ENCODE measurements around the gene KCNK4. TPM values are rescaled to one million over a fixed set of nuclear protein-coding genes. Genes with fewer than 3 reads are reported as not detected.

Gene KCNK4
- total RNA-seq, 1 donor from 2014 or later: not detected

GRCh38 chr11:64299847-64300648 lies 8.9 kb downstream of the KCNK4 start, which contains the start of gene CATSPERZ:
Gene CATSPERZ, plus strand, starts transcription at chr11:64300358. Its CDS starts 53 bp downstream, at chr11:64300411.
- no peak for TF ChIP-seq CTCF (IDR thresholded peaks at IDR 0.05)
- DNase-seq (ENCODE audit: low spot score in 2 of 2): peak in 1 of 2 donors; percentile 70
- intact Hi-C loops (cut with DNase I): loop anchor here (5.0 kb wide), 1 partner anchor 73 kb away; the partner anchor contains the start of genes NUDT22 and TRPT1
- H3K36me3 ChIP-seq: no peaks in the 10 kb centered on the region
- peak within 1 kb of the TSS; percentile 32 to 64 for H3K4me3 ChIP-seq
- H3K4me1 ChIP-seq: peaks cover 11 to 19% of the 10 kb centered on the region in 2 donors
- peaks cover 9% of the 10 kb centered on the region for H3K27me3 ChIP-seq
- no peak within 1 kb of the TSS for H3K27ac ChIP-seq
- H3K9me3 ChIP-seq: no peaks in the 10 kb centered on the region

- Histone ChIP-seq H3K4me1 (peaks cover 14 to 23% of the 10 kb centered on the region in 2 donors), H3K9me3 (no peaks in the 10 kb centered on the region), H3K27me3 (no peaks in the 10 kb centered on the region), H3K36me3 (no peaks in the 10 kb centered on the region), H3K4me3 (no peak overlapping the region), H3K27ac (no peak overlapping the region)
- TF ChIP-seq CTCF (IDR thresholded peaks at IDR 0.05): no peak
- DNase-seq (ENCODE audit: low spot score in 2 of 2): no peak
- intact Hi-C loops (cut with DNase I): loop anchor here (1.0 to 5.0 kb wide), 5 partner anchors 52 to 99 kb away; partner anchors contain the start of genes FKBP2, NUDT22, PLCB3 and RPS6KA4
Observed at GRCh38 chr11:64303109-64304031, 12.3 kb downstream of the KCNK4 start.

- H3K9me3 ChIP-seq: no peaks in the 10 kb centered on the region
- no peaks in the 10 kb centered on the region for H3K36me3 ChIP-seq
- intact Hi-C loops (cut with DNase I): loop anchor here (1.0 to 5.0 kb wide), 5 partner anchors 53 to 100 kb away; partner anchors contain the start of genes FKBP2, NUDT22, PLCB3 and RPS6KA4
- H3K27ac ChIP-seq: peak overlapping the region in 1 of 2 donors; percentile 86
- no peak for DNase-seq (ENCODE audit: low spot score in 2 of 2)
- peaks cover 14 to 23% of the 10 kb centered on the region in 2 donors for H3K4me1 ChIP-seq
- no peaks in the 10 kb centered on the region for H3K27me3 ChIP-seq
- H3K4me3 ChIP-seq: peak overlapping the region in 1 of 2 donors; percentile 73
- TF ChIP-seq CTCF (IDR thresholded peaks at IDR 0.05): no peak
Observed at GRCh38 chr11:64304032-64304315, 12.9 kb downstream of the KCNK4 start.

GRCh38 chr11:64304316-64305072 lies 13.4 kb downstream of the KCNK4 start:
- TF ChIP-seq CTCF (IDR thresholded peaks at IDR 0.05): peak; percentile 63 to 89 (median 80)
- Histone ChIP-seq H3K4me3 (peak overlapping the region; percentile 59 to 73), H3K36me3 (no peaks in the 10 kb centered on the region)

More at GRCh38 chr11:64304316-64305072, 13.4 kb downstream of the KCNK4 start:
- peaks cover 14 to 22% of the 10 kb centered on the region in 2 donors for H3K4me1 ChIP-seq
- H3K9me3 ChIP-seq: no peaks in the 10 kb centered on the region
- H3K27me3 ChIP-seq: no peaks in the 10 kb centered on the region
- intact Hi-C loops (cut with DNase I): loop anchor here (1.0 to 5.0 kb wide), 8 partner anchors 13 to 100 kb away; partner anchors contain the start of genes FKBP2, GPR137, NUDT22 and PLCB3
- DNase-seq (ENCODE audit: low spot score in 2 of 2): peak; percentile 73 to 96
- peak overlapping the region; percentile 68 to 86 for H3K27ac ChIP-seq

Data from ascending aorta (tissue), 2 donors.